GM10847 (cell line): ENCODE data around the gene ACBD5.

ENCODE experiments used
- POLR2A ChIP-seq: IDR thresholded peaks from 2 replicates; pipeline ENCODE4 v1.6.1; 2011; ENCODE audit not compliant: insufficient read length; ENCODE audit errors: extremely low read depth

The ACBD5 gene

GRCh38 chr10:27188259-27188658 is 52.3 kb downstream of the ACBD5 start:
- TF ChIP-seq POLR2A, result no peak

- TF ChIP-seq POLR2A, result no peak
These were observed 70.7 kb downstream of the ACBD5 start for GRCh38 chr10:27169849-27170248.

- TF ChIP-seq POLR2A, result no peak
These were observed 82.2 kb downstream of the ACBD5 start for GRCh38 chr10:27158421-27158820.

- TF ChIP-seq POLR2A, result no peak
These were observed 83.4 kb downstream of the ACBD5 start for GRCh38 chr10:27157150-27157549.

- TF ChIP-seq POLR2A, result peak; percentile 75
These were observed 85.4 kb downstream of the ACBD5 start, which contains the start of gene MASTL for GRCh38 chr10:27155066-27155754. MASTL (plus strand) TSS chr10:27155352; CDS start chr10:27155427, 75 bp downstream.

GRCh38 chr10:27153845-27154193 is 86.8 kb downstream of the ACBD5 start:
- TF ChIP-seq POLR2A, result no peak

- no peak for TF ChIP-seq POLR2A
These were observed 87.3 kb downstream of the ACBD5 start for GRCh38 chr10:27153329-27153728.

GRCh38 chr10:27152687-27153086 is 87.9 kb downstream of the ACBD5 start:
- no peak for TF ChIP-seq POLR2A

GRCh38 chr10:27150261-27150660 is 90.3 kb downstream of the ACBD5 start:
- TF ChIP-seq POLR2A, result no peak

GRCh38 chr10:27147701-27148100 is 92.9 kb downstream of the ACBD5 start:
- no peak for TF ChIP-seq POLR2A

- TF ChIP-seq POLR2A, result no peak
These were observed 94.7 kb downstream of the ACBD5 start for GRCh38 chr10:27145937-27146336.
